GM21786 (cell line): ENCODE results near the gene CPNE4.

Experiments used
- ATAC-seq: cut with Tn5 transposase; IDR thresholded peaks from one replicate; pipeline ENCODE4 v1.9.1; 2021; ENCODE audit not compliant: unreplicated experiment

The CPNE4 gene

GRCh38 chr3:131744765-131745164, 290.0 kb downstream of the CPNE4 start:
- no peak for ATAC-seq

- no peak for ATAC-seq
Observed at GRCh38 chr3:131743126-131743525, 291.7 kb downstream of the CPNE4 start.

GRCh38 chr3:131739211-131739610, 295.6 kb downstream of the CPNE4 start:
- ATAC-seq: no peak

- no peak for ATAC-seq
Observed at GRCh38 chr3:131738095-131738494, 296.7 kb downstream of the CPNE4 start.

- ATAC-seq: no peak
Observed at GRCh38 chr3:131735544-131735943, 299.3 kb downstream of the CPNE4 start.

GRCh38 chr3:131735116-131735515, 299.7 kb downstream of the CPNE4 start:
- ATAC-seq: no peak

- ATAC-seq: no peak
Observed at GRCh38 chr3:131733086-131733841, 301.6 kb downstream of the CPNE4 start.

GRCh38 chr3:131731709-131732108, 303.1 kb downstream of the CPNE4 start:
- no peak for ATAC-seq

- ATAC-seq: no peak
Observed at GRCh38 chr3:131730581-131730980, 304.2 kb downstream of the CPNE4 start.

- no peak for ATAC-seq
Observed at GRCh38 chr3:131729643-131730017, 305.2 kb downstream of the CPNE4 start.

GRCh38 chr3:131728898-131729642, 305.7 kb downstream of the CPNE4 start:
- ATAC-seq: no peak

- ATAC-seq: no peak
Observed at GRCh38 chr3:131725414-131725813, 309.4 kb downstream of the CPNE4 start.

GRCh38 chr3:131723343-131723742, 311.5 kb downstream of the CPNE4 start:
- ATAC-seq: no peak

- no peak for ATAC-seq
Observed at GRCh38 chr3:131717493-131717892, 317.3 kb downstream of the CPNE4 start.

- no peak for ATAC-seq
Observed at GRCh38 chr3:131716943-131717342, 317.9 kb downstream of the CPNE4 start.

GRCh38 chr3:131716007-131716406, 318.8 kb downstream of the CPNE4 start:
- ATAC-seq: peak; percentile 30

GRCh38 chr3:131714585-131715220, 320.1 kb downstream of the CPNE4 start:
- ATAC-seq: peak; percentile 84

- ATAC-seq: no peak
Observed at GRCh38 chr3:131713416-131714123, 321.2 kb downstream of the CPNE4 start.

- no peak for ATAC-seq
Observed at GRCh38 chr3:131712662-131713061, 322.2 kb downstream of the CPNE4 start.

- no peak for ATAC-seq
Observed at GRCh38 chr3:131711114-131711768, 323.6 kb downstream of the CPNE4 start.

- ATAC-seq: no peak
Observed at GRCh38 chr3:131708241-131708640, 326.6 kb downstream of the CPNE4 start.
